H9 (cell line): Measurements from ENCODE around the gene CHRNB4. TPM values are rescaled to one million over a fixed set of nuclear protein-coding genes. Genes with fewer than 3 reads are reported as not detected.

ENCODE experiments used
- DNase-seq: peaks from one replicate; pipeline ENCODE4 v3.0.0-alpha.2; 2017
- H2AFZ ChIP-seq: one replicate; pipeline ENCODE4 v1.6.1; 2013; ENCODE audit warnings: mild to moderate bottlenecking, low read length, control low read depth, moderate library complexity
- H2AK5ac ChIP-seq: 2 replicates; pipeline ENCODE4 v1.6.1; 2013; ENCODE audit warnings: low read length, control low read depth, mixed read lengths; ENCODE audit not compliant: insufficient read length
- H2BK120ac ChIP-seq: one replicate; pipeline ENCODE4 v1.6.1; 2013; ENCODE audit warnings: low read depth, mild to moderate bottlenecking, low read length, control low read depth, inconsistent platforms; ENCODE audit not compliant: poor library complexity, severe bottlenecking
- H2BK12ac ChIP-seq: 2 replicates; pipeline ENCODE4 v1.6.1; 2013; ENCODE audit warnings: low read length, control low read depth, mixed read lengths, low read depth; ENCODE audit not compliant: insufficient read length
- H2BK15ac ChIP-seq: 2 replicates; pipeline ENCODE4 v1.6.1; 2013; ENCODE audit warnings: low read depth, low read length, control low read depth
- H2BK20ac ChIP-seq: one replicate; pipeline ENCODE4 v1.6.1; 2013; ENCODE audit warnings: low read depth, mild to moderate bottlenecking, low read length, control low read depth, inconsistent platforms; ENCODE audit not compliant: poor library complexity, severe bottlenecking
- H2BK5ac ChIP-seq: 2 replicates; pipeline ENCODE4 v1.6.1; 2013; ENCODE audit warnings: low read length, control low read depth, mixed read lengths; ENCODE audit not compliant: insufficient read length
- H3K14ac ChIP-seq: 2 replicates; pipeline ENCODE4 v1.6.1; 2013; ENCODE audit warnings: low read length, control low read depth; ENCODE audit not compliant: insufficient read depth
- H3K18ac ChIP-seq: 2 replicates; pipeline ENCODE4 v1.6.1; 2013; ENCODE audit warnings: low read depth, mild to moderate bottlenecking, mixed read lengths, low read length, control low read depth; ENCODE audit not compliant: insufficient read length
- H3K23ac ChIP-seq: 2 replicates; pipeline ENCODE4 v1.6.1; 2013; ENCODE audit warnings: low read length, control low read depth, mixed read lengths, low read depth; ENCODE audit not compliant: insufficient read length
- H3K23me2 ChIP-seq: 2 replicates; pipeline ENCODE4 v1.6.1; 2013; ENCODE audit warnings: low read depth, mild to moderate bottlenecking, mixed read lengths, low read length, control low read depth; ENCODE audit not compliant: insufficient read length, poor library complexity, severe bottlenecking
- H3K27ac ChIP-seq: 2 replicates; pipeline ENCODE4 v1.5.1; 2013; ENCODE audit warnings: low read length, control low read depth, mixed read lengths, low read depth; ENCODE audit not compliant: insufficient read length
- H3K27me3 ChIP-seq: 2 replicates; pipeline ENCODE4 v1.6.1; 2013; ENCODE audit warnings: low read length, control low read depth, inconsistent platforms; ENCODE audit not compliant: insufficient read depth
- H3K4ac ChIP-seq: 2 replicates; pipeline ENCODE4 v1.6.1; 2013; ENCODE audit warnings: low read depth, mild to moderate bottlenecking, control low read depth, inconsistent platforms, low read length, moderate library complexity
- H3K4me1 ChIP-seq: 2 replicates; pipeline ENCODE4 v1.6.1; 2013; ENCODE audit warnings: low read length, control low read depth, inconsistent platforms; ENCODE audit not compliant: insufficient read depth
- H3K4me2 ChIP-seq: 2 replicates; pipeline ENCODE4 v1.6.1; 2013; ENCODE audit warnings: low read length, control low read depth, mixed read lengths; ENCODE audit not compliant: insufficient read length, insufficient read depth
- H3K56ac ChIP-seq: 2 replicates; pipeline ENCODE4 v1.6.1; 2013; ENCODE audit warnings: low read depth, mild to moderate bottlenecking, mixed read lengths, low read length, control low read depth; ENCODE audit not compliant: insufficient read length
- H3K79me1 ChIP-seq: 2 replicates; pipeline ENCODE4 v1.6.1; 2013; ENCODE audit warnings: low read depth, mild to moderate bottlenecking, moderate library complexity, low read length, control low read depth, inconsistent platforms; ENCODE audit not compliant: insufficient read depth, poor library complexity, severe bottlenecking
- H3K79me2 ChIP-seq: 2 replicates; pipeline ENCODE4 v1.6.1; 2013; ENCODE audit warnings: low read length, control low read depth, inconsistent platforms; ENCODE audit not compliant: insufficient read depth
- H3K9ac ChIP-seq: 2 replicates; pipeline ENCODE4 v1.6.1; 2013; ENCODE audit warnings: low read length, control low read depth, mixed read lengths; ENCODE audit not compliant: insufficient read length; ENCODE audit errors: extremely low read depth
- H3K9me3 ChIP-seq: one replicate; pipeline ENCODE4 v1.6.1; 2013; ENCODE audit warnings: low read depth, low read length, inconsistent platforms; ENCODE audit not compliant: control insufficient read depth
- H3T11ph ChIP-seq: one replicate; pipeline ENCODE4 v1.6.1; 2013; ENCODE audit warnings: mild to moderate bottlenecking, low read length, control low read depth, inconsistent platforms
- H4K20me1 ChIP-seq: one replicate; pipeline ENCODE4 v1.6.1; 2013; ENCODE audit not compliant: control insufficient read depth, insufficient read length, insufficient read depth
- H4K5ac ChIP-seq: 2 replicates; pipeline ENCODE4 v1.6.1; 2013; ENCODE audit warnings: low read depth, mild to moderate bottlenecking, mixed read lengths, low read length, control low read depth; ENCODE audit not compliant: insufficient read length
- H4K8ac ChIP-seq: replicated peaks from 2 replicates; pipeline ENCODE4 v1.6.1; 2013; ENCODE audit warnings: low read length, control low read depth, mixed read lengths, low read depth; ENCODE audit not compliant: insufficient read length
- H4K91ac ChIP-seq: 2 replicates; pipeline ENCODE4 v1.6.1; 2013; ENCODE audit warnings: low read depth, mild to moderate bottlenecking, moderate library complexity, mixed read lengths, low read length, control low read depth; ENCODE audit not compliant: insufficient read length
- H3K27ac Mint-ChIP-seq, 3 experiments: 2 replicates in 2 of 3; 3 replicates in 1 of 3; pipeline ENCODE4 v1.8.0; 2020 to 2021; ENCODE audit warnings: mixed read lengths in 3 of 3, mild to moderate bottlenecking in 1 of 3, moderate library complexity in 1 of 3
- H3K27me3 Mint-ChIP-seq: 2 replicates; pipeline ENCODE4 v1.8.0; 2021; ENCODE audit warnings: low read depth, mild to moderate bottlenecking, moderate library complexity, mixed read lengths
- H3K36me3 Mint-ChIP-seq, 3 experiments: 2 replicates in 2 of 3; 3 replicates in 1 of 3; pipeline ENCODE4 v1.8.0; 2020 to 2021; ENCODE audit warnings: low read depth in 3 of 3, mixed read lengths in 3 of 3; ENCODE audit not compliant: insufficient read depth in 1 of 3
- H3K4me1 Mint-ChIP-seq, 2 experiments: 2 replicates each; pipeline ENCODE4 v1.8.0; 2020; ENCODE audit warnings: mixed read lengths in 2 of 2
- H3K4me3 Mint-ChIP-seq, 2 experiments: 2 replicates in 1 of 2; 3 replicates in 1 of 2; pipeline ENCODE4 v1.8.0; 2020 to 2021; ENCODE audit warnings: mild to moderate bottlenecking in 2 of 2, mixed read lengths in 2 of 2, moderate library complexity in 1 of 2
- H3K9me3 Mint-ChIP-seq, 2 experiments: 2 replicates in 1 of 2; 3 replicates in 1 of 2; pipeline ENCODE4 v1.8.0; 2020; ENCODE audit warnings: mild to moderate bottlenecking in 2 of 2, mixed read lengths in 2 of 2, moderate library complexity in 1 of 2
- CTCF ChIP-seq: fragments of 200-600 bp; sonication (generic); conservative IDR thresholded peaks from 3 replicates; pipeline ENCODE4 v1.8.0; 2021; ENCODE audit warnings: antibody characterized with exemption, mild to moderate bottlenecking
- WGBS: extraction: QIAGEN DNeasy Blood & Tissue Kit; methylation state at CpG from one replicate; pipeline ENCODE4 v1.1.7; 2013; ENCODE audit warnings: missing lambda C conversion rate, low lambda C conversion rate, mixed read lengths; ENCODE audit not compliant: insufficient read length; ENCODE audit errors: extremely low coverage; 5-methylcytosine and 5-hydroxymethylcytosine counted together
- total RNA-seq: library from RNA; stranded (reverse); gene quantifications from 2 replicates; pipeline ENCODE4 v1.2.1, GENCODE V29; 2021

CHRNB4 gene
- total RNA-seq, 1 experiment from 2014 or later = 1.9 TPM

- Histone ChIP-seq H3K79me1 (no peaks in the 10 kb centered on the region), H3K14ac (no peak overlapping the region), H3T11ph (no peak overlapping the region), H4K8ac (no peak overlapping the region), H4K20me1 (no peaks in the 10 kb centered on the region), H2AFZ (no peak overlapping the region), H3K9ac (no peak overlapping the region), H3K18ac (no peak overlapping the region), H3K4me1 (no peaks in the 10 kb centered on the region), H3K56ac (no peak overlapping the region), H2BK20ac (no peak overlapping the region), H4K91ac (no peak overlapping the region), H3K79me2 (no peaks in the 10 kb centered on the region), H3K23me2 (peaks cover 10% of the 10 kb centered on the region), H3K27me3 (peaks cover 8% of the 10 kb centered on the region; the same call in 1 of the 2 replicates), H2BK120ac (no peak overlapping the region), H2BK12ac (no peak overlapping the region), H3K4me2 (no peak overlapping the region), H2AK5ac (no peak overlapping the region), H4K5ac (no peak overlapping the region), H3K4ac (no peak overlapping the region), H3K27ac (no peak overlapping the region), H2BK5ac (no peak overlapping the region), H3K9me3 (no peaks in the 10 kb centered on the region), H3K23ac (no peak overlapping the region), H2BK15ac (no peak overlapping the region)
- WGBS = no CpG with 5 or more reads among the region's 8 CpGs
- H3K9me3 Mint-ChIP-seq = peaks cover 2 to 4% of the 10 kb centered on the region in 2 experiments; a peak in 2 of 5 replicates
- no peak for TF ChIP-seq CTCF
- no peaks in the 10 kb centered on the region for H3K36me3 Mint-ChIP-seq
- no peak for DNase-seq
- H3K4me3 Mint-ChIP-seq = no peak overlapping the region
- H3K27me3 Mint-ChIP-seq = peaks cover 42% of the 10 kb centered on the region
- no peak overlapping the region for H3K27ac Mint-ChIP-seq
- H3K4me1 Mint-ChIP-seq = peaks cover 13 to 21% of the 10 kb centered on the region in 2 experiments
Observed at GRCh38 chr15:78618064-78618463, 22.9 kb downstream of the CHRNB4 start.
